NCI-H1930 (cell line): ENCODE data around the gene STAG2.
"Not testable (repeated sequence)": the region's sequence is repeated elsewhere in the genome, so short reads cannot be mapped to it uniquely, and the experiment has no call there.

Source experiments
- DNase-seq, 2 experiments: peaks; one replicate each; lab custom pipeline; 2025; lab: John Stamatoyannopoulos, UW

Gene STAG2

DNA sequence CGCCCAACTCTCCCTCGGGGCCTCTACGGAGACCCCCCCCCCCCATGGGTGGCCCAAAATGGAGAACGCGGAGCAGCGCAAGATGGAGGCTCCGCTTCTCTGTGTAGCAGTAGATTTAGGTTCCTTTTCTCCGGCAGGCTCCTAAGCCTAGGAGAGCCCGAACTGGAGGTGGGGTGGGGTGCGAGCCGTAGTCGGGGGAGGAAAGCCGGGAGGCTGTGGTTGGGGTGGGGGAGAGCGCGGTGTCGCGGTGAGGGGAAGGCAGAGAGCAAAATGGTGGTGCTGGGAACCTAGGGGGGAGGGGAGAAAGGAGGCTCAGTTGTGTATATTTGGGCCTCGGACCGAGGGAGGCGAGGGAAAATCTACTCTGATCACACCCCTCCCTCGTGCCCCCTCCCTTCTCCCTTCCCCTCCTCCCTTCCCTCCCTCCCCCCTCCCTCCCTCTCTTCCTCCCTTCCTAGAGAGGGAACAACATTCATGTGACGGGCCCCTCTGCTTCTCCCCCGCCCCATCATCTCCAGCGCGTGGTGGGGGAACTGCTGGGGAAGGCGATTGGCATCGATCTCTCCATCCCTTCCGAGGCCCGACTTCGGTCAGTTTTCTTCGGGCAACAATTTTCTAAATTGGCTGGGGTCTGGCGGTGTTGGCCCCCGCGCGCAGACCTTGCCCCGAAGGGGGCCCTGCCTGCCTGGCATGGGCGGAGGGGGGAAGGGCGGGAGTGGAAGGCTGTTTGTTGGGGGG, at the start of gene STAG2:
Gene STAG2 (plus strand): TSS at position 439 of the 738 bp plus-strand sequence. CDS start 60,922 bp downstream, outside the sequence.
- peak; percentile 67 to 72 for DNase-seq

DNA sequence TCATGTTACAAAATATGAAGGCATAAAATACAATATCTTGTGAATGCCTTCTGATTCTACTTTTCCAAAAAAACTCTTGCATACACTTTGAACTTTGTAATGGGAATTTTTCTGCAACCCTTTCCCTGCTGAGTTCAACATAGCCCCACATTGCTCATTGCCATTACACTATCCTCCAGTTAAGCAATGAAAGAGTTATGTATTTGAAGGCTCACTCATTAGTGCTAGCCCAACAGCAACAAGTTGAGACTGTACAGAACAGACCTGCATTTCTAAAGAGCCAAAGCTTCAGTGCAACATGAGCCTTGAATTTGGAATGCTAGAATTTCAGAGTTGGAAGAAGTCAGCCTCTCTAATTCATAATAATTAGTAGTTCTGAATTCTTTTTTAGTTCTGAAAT, 44.4 kb upstream of the STAG2 start:
- no peak for DNase-seq

DNA sequence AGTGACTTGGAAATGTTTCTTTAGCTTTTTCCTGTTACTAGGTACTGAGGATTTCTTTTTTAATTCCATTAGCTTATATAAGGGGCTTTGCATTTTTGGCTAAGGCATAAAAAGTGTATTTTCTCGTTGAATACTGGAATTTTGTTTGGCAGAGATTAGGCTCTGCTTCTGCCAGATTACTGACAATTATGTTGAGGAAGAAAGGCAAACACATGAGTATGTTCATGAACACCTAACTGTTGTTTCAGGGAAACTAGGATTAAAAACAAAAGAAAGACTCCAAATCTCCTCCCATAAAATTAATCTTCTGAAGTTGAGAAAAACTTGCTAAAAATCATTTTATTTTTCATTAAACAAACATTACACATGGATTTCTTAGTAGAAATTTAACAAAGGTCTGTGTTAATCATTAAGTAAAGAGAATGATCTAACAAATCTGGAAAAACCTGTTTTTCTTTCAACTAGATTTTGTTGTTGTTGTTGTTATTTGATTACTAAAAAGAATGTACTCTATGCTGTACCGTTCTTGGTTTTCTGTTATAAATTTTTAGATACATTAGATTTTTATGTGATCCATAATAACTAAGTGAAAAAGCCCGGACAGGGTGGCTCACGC, 43.3 kb upstream of the STAG2 start:
- DNase-seq: no peak

DNA sequence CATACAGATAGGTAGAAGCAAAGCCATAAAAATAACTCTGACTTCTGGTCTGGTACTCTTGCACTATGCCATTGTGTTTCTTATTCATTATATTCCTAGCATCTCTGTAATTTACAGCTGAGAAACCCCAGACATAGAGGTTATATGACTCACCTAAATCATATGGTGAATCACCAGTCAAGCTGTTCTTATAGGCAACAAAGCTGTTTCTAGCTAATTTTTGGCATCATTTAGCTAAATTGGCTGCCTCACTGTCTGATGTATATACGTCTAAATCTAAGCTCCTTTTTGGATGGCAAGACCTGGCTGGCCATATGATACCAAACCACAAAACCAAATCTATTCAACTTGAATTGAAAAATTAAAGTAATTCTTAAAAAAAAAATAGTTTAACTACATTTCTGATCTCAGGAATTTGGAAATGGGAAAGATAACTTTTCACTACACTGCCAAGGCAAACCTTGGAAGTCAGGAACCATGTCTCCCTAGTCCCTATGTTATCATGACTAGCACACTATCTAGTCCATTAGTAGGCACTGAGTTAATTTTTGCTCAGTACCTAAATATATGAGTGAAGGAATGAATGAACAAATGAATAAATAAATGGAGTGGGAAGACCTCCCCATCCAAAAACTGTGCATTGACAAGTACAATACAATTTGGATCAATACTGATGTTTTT, 41.3 kb upstream of the STAG2 start:
- DNase-seq: no peak

DNA sequence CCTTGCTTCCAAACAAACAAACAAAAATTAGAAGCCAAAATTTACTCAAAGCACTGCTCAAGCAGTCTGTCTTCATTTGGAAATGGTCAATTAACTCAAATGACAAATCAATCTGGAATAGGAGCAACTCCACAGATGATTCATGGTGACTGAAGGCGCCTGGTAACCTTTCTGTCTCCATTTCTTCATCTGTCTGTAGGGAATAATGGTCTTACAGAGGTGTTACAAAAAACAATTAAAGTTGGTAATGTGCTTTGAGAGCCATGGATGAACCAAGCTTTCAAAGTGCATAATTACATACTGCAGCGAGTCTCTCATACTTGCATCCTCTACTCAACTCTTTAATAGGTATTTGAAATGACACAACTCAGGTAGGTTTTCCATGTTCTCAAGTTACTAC, 38.3 kb upstream of the STAG2 start:
- no peak for DNase-seq

- no peak for DNase-seq
Measured at GRCh38 chrX:123924186-123924585, 37.3 kb upstream of the STAG2 start.

DNA sequence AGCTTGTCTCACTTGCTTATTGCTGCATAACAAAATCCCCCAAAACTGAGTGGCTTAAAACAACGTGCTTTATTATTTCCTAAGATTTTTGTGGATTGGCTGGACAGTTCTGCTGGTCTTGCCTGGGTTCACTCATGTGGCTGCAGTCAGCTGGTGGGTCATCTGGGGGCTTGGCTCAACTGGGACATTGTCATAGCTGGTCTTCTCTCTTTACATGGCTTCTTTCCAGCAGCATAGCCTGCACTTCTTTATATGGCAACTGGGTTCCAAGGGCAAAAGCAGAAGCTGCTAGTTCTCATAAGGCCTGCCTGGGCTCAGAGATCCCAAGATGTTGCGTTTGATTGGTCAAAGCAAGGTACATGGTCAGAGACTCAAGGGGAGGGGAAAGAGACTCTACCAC, 33.7 kb upstream of the STAG2 start:
- no peak for DNase-seq

- not testable (repeated sequence) for DNase-seq
Measured at GRCh38 chrX:123932055-123932454, 29.5 kb upstream of the STAG2 start.

DNA sequence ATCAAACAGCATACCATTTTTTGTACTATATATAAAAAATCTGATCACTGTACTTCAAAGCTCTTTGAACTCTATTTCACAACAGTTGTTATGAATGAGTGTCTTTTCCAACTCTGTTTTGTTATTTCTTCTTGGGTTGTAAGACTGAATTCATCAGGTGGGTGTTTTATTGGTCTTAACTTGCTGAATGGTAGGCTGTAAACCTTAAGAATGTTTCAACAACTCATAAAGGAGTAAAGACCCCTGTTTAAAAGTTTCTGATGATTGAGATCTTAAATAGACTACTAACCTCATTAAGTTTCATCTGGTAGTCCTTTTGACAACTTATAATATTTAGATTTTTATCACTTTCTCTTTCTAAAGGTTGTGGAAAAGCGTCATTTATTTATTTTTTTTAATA, 18.4 kb upstream of the STAG2 start:
- no peak for DNase-seq

GRCh38 chrX:123943488-123943887, 18.0 kb upstream of the STAG2 start:
- no peak for DNase-seq

DNA sequence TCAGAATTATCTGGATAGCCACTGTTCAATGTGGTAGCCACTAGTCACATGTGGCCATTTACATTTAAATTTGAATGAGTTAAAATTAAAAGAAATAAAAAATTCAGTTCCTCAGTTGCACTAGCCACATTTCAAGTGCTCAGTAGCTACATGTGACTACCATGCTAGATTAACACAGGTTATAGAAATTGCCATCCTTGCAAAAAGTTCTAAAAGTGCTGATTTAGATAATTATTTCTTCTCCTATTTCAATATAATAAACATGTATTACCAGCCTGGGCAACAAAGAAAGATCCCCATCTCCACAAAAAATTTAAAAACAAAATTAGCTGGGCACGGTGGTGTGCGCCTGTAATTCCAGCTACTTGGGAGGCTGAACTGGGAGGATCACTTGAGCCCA, 11.7 kb upstream of the STAG2 start:
- DNase-seq: no peak

GRCh38 chrX:123959281-123960063, 2.0 kb upstream of the STAG2 start:
- peak in 1 of 2 experiments; percentile 40 for DNase-seq

DNA sequence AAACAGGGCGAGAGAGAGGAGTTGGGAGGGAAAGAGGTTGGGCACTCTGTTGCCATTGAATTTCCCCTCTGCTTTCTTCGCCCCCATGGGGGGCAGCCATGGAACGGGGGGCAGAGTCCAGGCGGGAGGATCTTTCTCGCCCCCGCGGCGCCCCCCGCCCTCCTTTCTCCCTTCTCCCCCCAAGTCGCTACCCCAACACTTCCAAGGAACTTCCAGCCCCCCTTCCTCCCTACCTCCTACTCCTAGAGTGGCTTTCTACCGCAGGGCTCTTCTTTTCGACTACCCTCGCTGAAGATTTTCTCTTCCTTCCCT, 594 bp upstream of the STAG2 start:
- no peak for DNase-seq

GRCh38 chrX:123962006-123962467, 531 bp downstream of the STAG2 start:
- no peak for DNase-seq

GRCh38 chrX:123962794-123963373, 1.4 kb downstream of the STAG2 start:
- peak; percentile 78 to 84 for DNase-seq

- no peak for DNase-seq
Measured at GRCh38 chrX:123964156-123964834, 2.8 kb downstream of the STAG2 start.

- DNase-seq: no peak
Measured at GRCh38 chrX:123965712-123966111, 4.2 kb downstream of the STAG2 start.

DNA sequence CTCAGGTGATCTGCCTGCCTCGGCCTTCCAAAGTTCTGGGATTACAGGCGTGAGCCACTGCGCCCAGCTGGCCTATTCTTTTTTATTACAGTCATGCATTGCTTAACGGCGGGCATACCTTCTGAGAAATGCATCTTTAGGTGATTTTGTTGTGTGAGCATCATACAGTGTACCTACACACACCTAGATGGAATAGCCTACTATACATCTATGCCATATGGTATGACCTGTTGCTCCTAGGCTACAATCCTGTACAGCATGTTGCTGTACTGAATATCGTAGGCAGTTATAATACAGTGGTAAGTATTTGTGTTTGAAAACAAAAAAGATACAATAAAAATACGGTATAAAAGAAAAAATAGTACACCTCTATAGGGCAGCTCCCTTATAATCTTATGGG, 6.0 kb downstream of the STAG2 start:
- no peak for DNase-seq

- DNase-seq: no peak
Measured at GRCh38 chrX:123968383-123969050, 7.0 kb downstream of the STAG2 start.

DNA sequence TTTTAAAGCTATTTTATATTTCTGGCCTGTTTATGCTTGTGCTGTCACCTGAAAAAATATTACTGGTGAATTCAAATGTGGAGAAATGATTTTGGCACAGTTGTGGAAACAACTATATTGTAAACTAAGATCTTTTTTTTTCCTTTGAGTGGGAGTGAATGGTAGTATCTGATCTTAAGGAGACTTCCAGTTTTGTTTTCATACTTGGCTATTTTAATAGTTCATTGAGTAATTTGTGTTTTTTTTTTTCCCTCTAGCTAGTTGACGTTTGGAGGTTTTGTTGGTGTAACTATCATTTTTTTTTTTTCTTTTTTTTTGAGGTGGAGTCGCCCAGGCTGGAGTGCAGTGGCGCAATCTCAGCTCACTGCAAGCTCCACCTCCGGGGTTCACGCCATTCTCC, 10.5 kb downstream of the STAG2 start:
- no peak for DNase-seq

DNA sequence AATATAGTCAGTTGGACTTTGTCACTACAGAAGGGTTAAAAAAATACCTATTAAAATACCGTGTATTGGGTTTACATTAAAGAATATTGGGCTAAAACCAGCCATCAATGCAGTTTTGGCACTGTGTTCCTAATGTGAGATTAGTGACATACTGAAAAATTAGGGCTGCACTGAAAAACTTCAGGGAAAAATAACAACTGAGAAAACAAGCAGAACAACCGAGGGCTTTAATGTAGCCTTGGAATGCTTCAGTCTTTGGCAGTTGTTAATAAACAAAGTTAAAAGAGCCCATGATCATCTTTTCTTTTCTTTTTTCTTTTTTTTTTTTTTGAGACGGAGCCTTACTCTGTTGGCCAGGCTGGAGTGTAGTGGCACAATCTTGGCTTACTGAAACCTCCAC, 12.4 kb downstream of the STAG2 start:
- no peak for DNase-seq
